HepG2 (cell line): ENCODE measurements around the gene PTTG1. TPM values are rescaled to one million over a fixed set of nuclear protein-coding genes. Genes with fewer than 3 reads are reported as not detected.

Source experiments
- BRCA1 ChIP-seq: sonication (generic); formaldehyde crosslinking; IDR thresholded peaks from 2 replicates; pipeline ENCODE4 v1.4.0; 2020; ENCODE audit warnings: missing genetic modification reagents
- CREM ChIP-seq, 2 experiments: sonication (generic) in 1 of 2; formaldehyde crosslinking in 1 of 2; IDR thresholded peaks; 2 replicates each; pipeline versions ENCODE4 v1.4.0 to v1.6.1; 2016 to 2020; ENCODE audit warnings: antibody characterized with exemption in 1 of 2, mild to moderate bottlenecking in 1 of 2, missing genetic modification reagents in 1 of 2
- DNMT3B ChIP-seq: conservative IDR thresholded peaks from 2 replicates; pipeline ENCODE4 v1.6.1; 2016; ENCODE audit warnings: missing biosample characterization, control low read depth
- FOXA1 ChIP-seq, 2 experiments: fragments of 450-650 bp in 1 of 2; sonication (generic) in 1 of 2; formaldehyde crosslinking in 1 of 2; IDR thresholded peaks; 2 replicates each; pipeline versions ENCODE4 v1.4.0 to v1.6.1; 2016 to 2020; ENCODE audit warnings: missing genetic modification reagents in 1 of 2
- HCFC1 ChIP-seq: fragments of 150-350 bp; IDR thresholded peaks from 2 replicates; pipeline ENCODE4 v1.6.1; 2014; ENCODE audit warnings: low read depth, low read length
- KAT8 ChIP-seq: IDR thresholded peaks from 2 replicates; pipeline ENCODE4 v1.6.1; 2016; ENCODE audit warnings: missing genetic modification reagents, missing compliant biosample characterization
- MEIS1 ChIP-seq: sonication (generic); formaldehyde crosslinking; IDR thresholded peaks from 2 replicates; pipeline ENCODE4 v1.9.0; 2021; ENCODE audit warnings: mild to moderate bottlenecking, missing genetic modification reagents, moderate library complexity, borderline replicate concordance
- MLLT10 ChIP-seq: sonication (generic); formaldehyde crosslinking; IDR thresholded peaks from 2 replicates; pipeline ENCODE4 v1.4.0; 2020; ENCODE audit warnings: missing genetic modification reagents
- MTA1 ChIP-seq: sonication (generic); formaldehyde crosslinking; IDR thresholded peaks from 2 replicates; pipeline ENCODE4 v1.4.0; 2020; ENCODE audit warnings: missing genetic modification reagents, mild to moderate bottlenecking, borderline replicate concordance
- NONO ChIP-seq, 2 experiments: fragments of 450-650 bp in 1 of 2; sonication (generic) in 1 of 2; formaldehyde crosslinking in 1 of 2; IDR thresholded peaks in 1 of 2; conservative IDR thresholded peaks in 1 of 2; 2 replicates each; pipeline versions ENCODE4 v1.6.1 to v1.8.0; 2017 to 2022; ENCODE audit warnings: mild to moderate bottlenecking in 1 of 2, missing genetic modification reagents in 1 of 2, moderate library complexity in 1 of 2
- PHF5A ChIP-seq: IDR thresholded peaks from one replicate; pipeline ENCODE4 v1.6.1; 2018; ENCODE audit warnings: low read depth, missing genetic modification reagents; ENCODE audit not compliant: unreplicated experiment
- POGZ ChIP-seq: sonication (generic); formaldehyde crosslinking; IDR thresholded peaks from 2 replicates; pipeline ENCODE4 v1.4.0; 2020; ENCODE audit warnings: mild to moderate bottlenecking, missing genetic modification reagents
- PRDM4 ChIP-seq: sonication (generic); formaldehyde crosslinking; IDR thresholded peaks from 2 replicates; pipeline ENCODE4 v1.9.0; 2021; ENCODE audit warnings: missing genetic modification reagents, borderline replicate concordance
- RFXAP ChIP-seq: sonication (generic); formaldehyde crosslinking; IDR thresholded peaks from 2 replicates; pipeline ENCODE4 v1.4.0; 2020; ENCODE audit warnings: missing genetic modification reagents, borderline replicate concordance
- RORA ChIP-seq: sonication (generic); formaldehyde crosslinking; IDR thresholded peaks from 2 replicates; pipeline ENCODE4 v1.5.0; 2020; ENCODE audit warnings: mild to moderate bottlenecking, missing genetic modification reagents, moderate library complexity
- SKI ChIP-seq: fragments of 450-650 bp; IDR thresholded peaks from one replicate; pipeline ENCODE4 v1.6.1; 2018; ENCODE audit warnings: mild to moderate bottlenecking; ENCODE audit not compliant: partially characterized antibody
- TAF15 ChIP-seq: fragments of 200-400 bp; formaldehyde crosslinking; IDR thresholded peaks from one replicate; pipeline ENCODE4 v1.6.1; 2018; ENCODE audit warnings: mild to moderate bottlenecking, low read depth, low read length; ENCODE audit not compliant: poor library complexity, severe bottlenecking
- ZBTB38 ChIP-seq: sonication (generic); formaldehyde crosslinking; IDR thresholded peaks from 2 replicates; pipeline ENCODE4 v1.5.1; 2020; ENCODE audit warnings: mild to moderate bottlenecking, missing genetic modification reagents
- ZNF546 ChIP-seq: sonication (generic); formaldehyde crosslinking; conservative IDR thresholded peaks from 2 replicates; pipeline ENCODE4 v1.8.1; 2023; ENCODE audit warnings: mild to moderate bottlenecking, missing genetic modification reagents
- ZNF549 ChIP-seq: sonication (generic); formaldehyde crosslinking; IDR thresholded peaks from 2 replicates; pipeline ENCODE4 v1.5.0; 2020; ENCODE audit warnings: missing genetic modification reagents
- ZNF556 ChIP-seq: sonication (generic); formaldehyde crosslinking; IDR thresholded peaks from 2 replicates; pipeline ENCODE4 v1.4.0; 2020; ENCODE audit warnings: mild to moderate bottlenecking, missing genetic modification reagents, borderline replicate concordance
- ZNF672 ChIP-seq: sonication (generic); formaldehyde crosslinking; IDR thresholded peaks from 2 replicates; pipeline ENCODE4 v1.8.1; 2022; ENCODE audit warnings: missing genetic modification reagents
- ZNF674 ChIP-seq: sonication (generic); formaldehyde crosslinking; IDR thresholded peaks from 2 replicates; pipeline ENCODE4 v1.5.0; 2020; ENCODE audit warnings: low read depth, mild to moderate bottlenecking, missing genetic modification reagents
- ZNF766 ChIP-seq: sonication (generic); formaldehyde crosslinking; IDR thresholded peaks from 2 replicates; pipeline ENCODE4 v1.5.0; 2020; ENCODE audit warnings: missing genetic modification reagents, borderline replicate concordance
- ZSCAN25 ChIP-seq: sonication (generic); formaldehyde crosslinking; IDR thresholded peaks from 2 replicates; pipeline ENCODE4 v1.8.0; 2022; ENCODE audit warnings: mild to moderate bottlenecking, missing genetic modification reagents
- polyA plus RNA-seq, 8 experiments: library from polyadenylated mRNA; depleted of rRNA in 3 of 8; stranded (reverse) in 7 of 8; unstranded in 1 of 8; fragments of >200 nt; fragmentation: Illumina TruSeq in 4 of 8; extraction: Trizol in 4 of 8; gene quantifications; 2 replicates each; pipeline versions ENCODE4 v1.2.1 to v1.2.3, GENCODE V29; 2011 to 2016; ENCODE audit warnings: low read depth in 4 of 8, missing spikeins in 1 of 8, mixed read lengths in 1 of 8; ENCODE audit not compliant: insufficient read depth in 1 of 8
- total RNA-seq, 5 experiments: library from RNA; depleted of rRNA; stranded (reverse); fragments of >200 nt; fragmentation: Illumina TruSeq; extraction: Trizol; gene quantifications; 2 replicates each; pipeline ENCODE4 v1.2.3, GENCODE V29; 2016; ENCODE audit warnings: low read depth in 1 of 5
- TF ChIP-seq, protein P1 (sequence below): sonication (generic); formaldehyde crosslinking; IDR thresholded peaks from 2 replicates; pipeline ENCODE4 v1.4.0; 2020; ENCODE audit warnings: missing genetic modification reagents, mild to moderate bottlenecking, borderline replicate concordance

PTTG1 gene
- total and polyA plus RNA-seq, 2 of the 13 experiments (the other 11 are each of a cell fraction or from before 2014, with no cell fraction given): 102 to 161 TPM

DNA sequence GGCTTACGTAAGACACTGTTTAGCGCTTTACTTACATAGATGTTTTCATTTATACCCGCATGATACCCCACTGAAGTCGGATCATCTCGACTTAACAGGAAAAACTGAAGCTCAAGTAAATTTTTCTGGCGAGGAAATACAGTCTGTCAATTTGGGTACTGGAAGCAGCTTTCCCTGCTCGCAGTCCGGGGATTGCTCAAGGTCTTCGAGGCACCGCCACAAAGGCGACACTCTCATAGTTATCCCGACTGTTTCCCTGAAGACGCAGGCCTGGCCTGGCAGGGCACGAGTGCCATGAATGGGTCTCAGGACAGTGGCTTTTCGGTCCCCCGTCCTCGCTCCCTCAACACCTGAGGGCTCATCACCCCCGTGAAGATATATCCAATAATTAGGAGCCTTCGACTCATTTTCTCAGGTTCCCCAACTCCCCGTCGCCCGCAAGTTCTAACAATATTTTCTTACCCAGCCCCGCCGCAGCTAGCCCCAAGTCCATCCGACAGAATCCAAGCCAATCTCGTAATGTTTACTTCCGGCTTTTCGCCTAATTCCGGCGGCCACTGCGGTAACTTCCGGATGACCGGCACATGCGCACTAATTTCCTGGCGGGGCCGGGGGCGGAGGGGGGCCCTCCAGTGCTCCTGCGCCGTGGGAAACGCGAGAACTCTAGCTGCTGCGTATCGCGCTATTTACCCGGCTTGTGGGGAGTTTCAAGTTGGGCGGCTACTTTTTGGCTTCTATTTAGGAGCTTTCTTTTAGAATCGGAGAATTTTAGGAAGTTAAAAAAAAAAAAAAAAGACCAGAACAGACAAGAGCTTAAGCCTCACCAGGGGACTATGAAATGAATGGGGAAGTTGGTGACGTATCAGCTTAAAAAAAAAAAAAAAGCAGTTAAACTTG lies 2.8 kb upstream of the PTTG1 start, which contains the start of gene SLU7 (continued):
- TF ChIP-seq ZNF546 (CRISPR knock-in tag) (no peak), ZNF549 (CRISPR knock-in tag) (no peak), ZNF766 (CRISPR knock-in tag) (no peak), PHF5A (CRISPR knock-in tag) (no peak), DNMT3B (CRISPR knock-in tag) (no peak), RORA (CRISPR knock-in tag) (no peak), CREM (IDR thresholded peaks at IDR 0.05) (peak; percentile 65), CREM (CRISPR knock-in tag; IDR thresholded peaks at IDR 0.05) (no peak), PRDM4 (CRISPR knock-in tag) (no peak), ZBTB38 (CRISPR knock-in tag) (no peak), RFXAP (CRISPR knock-in tag) (no peak), MEIS1 (CRISPR knock-in tag) (no peak), MLLT10 (CRISPR knock-in tag) (no peak), BRCA1 (CRISPR knock-in tag) (no peak), SKI (no peak), ZSCAN25 (CRISPR knock-in tag) (no peak), HCFC1 (no peak), POGZ (CRISPR knock-in tag) (peak; percentile 73), MTA1 (CRISPR knock-in tag) (no peak), NONO (IDR thresholded peaks at IDR 0.05) (no peak), NONO (CRISPR knock-in tag; conservative IDR thresholded peaks at IDR 0.05) (peak; percentile 29; the same call in 1 of the 2 replicates), FOXA1 (IDR thresholded peaks at IDR 0.05) (no peak), FOXA1 (CRISPR knock-in tag; IDR thresholded peaks at IDR 0.05) (peak; percentile 57), ZNF672 (CRISPR knock-in tag) (no peak), KAT8 (CRISPR knock-in tag) (peak; percentile 95), ZNF674 (no peak), ZNF556 (CRISPR knock-in tag) (no peak), TAF15 (no peak)
- TF ChIP-seq, protein P1, sequence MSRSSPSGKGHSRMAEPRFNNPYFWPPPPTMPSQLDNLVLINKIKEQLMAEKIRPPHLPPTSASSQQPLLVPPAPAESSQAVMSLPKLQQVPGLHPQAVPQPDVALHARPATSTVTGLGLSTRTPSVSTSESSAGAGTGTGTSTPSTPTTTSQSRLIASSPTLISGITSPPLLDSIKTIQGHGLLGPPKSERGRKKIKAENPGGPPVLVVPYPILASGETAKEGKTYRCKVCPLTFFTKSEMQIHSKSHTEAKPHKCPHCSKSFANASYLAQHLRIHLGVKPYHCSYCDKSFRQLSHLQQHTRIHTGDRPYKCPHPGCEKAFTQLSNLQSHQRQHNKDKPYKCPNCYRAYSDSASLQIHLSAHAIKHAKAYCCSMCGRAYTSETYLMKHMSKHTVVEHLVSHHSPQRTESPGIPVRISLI: peak; percentile 33; the same call in 1 of the 2 replicates
